HepG2 (cell line): ENCODE results near the gene FANCE. TPM values are rescaled to one million over a fixed set of nuclear protein-coding genes. Genes with fewer than 3 reads are reported as not detected.
A peak's percentile ranks its signal among the peaks of the same experiment; 100 is the strongest.

Experiments used
- GATAD1 ChIP-seq: IDR thresholded peaks from 2 replicates; pipeline ENCODE4 v1.6.1; 2016; ENCODE audit warnings: missing genetic modification reagents, missing compliant biosample characterization
- HDAC6 ChIP-seq: fragments of 200-600 bp; sonication (generic); IDR thresholded peaks from 2 replicates; pipeline ENCODE4 v1.7.0; 2017; ENCODE audit warnings: mild to moderate bottlenecking, antibody characterized with exemption, low read length, low read depth
- MIER3 ChIP-seq: IDR thresholded peaks from 2 replicates; pipeline ENCODE4 v1.6.1; 2016; ENCODE audit warnings: missing compliant biosample characterization, borderline replicate concordance
- PHF21A ChIP-seq: sonication (generic); formaldehyde crosslinking; IDR thresholded peaks from 2 replicates; pipeline ENCODE4 v1.5.0; 2020; ENCODE audit warnings: mild to moderate bottlenecking, missing genetic modification reagents
- RBM39 ChIP-seq: fragments of 200-400 bp; formaldehyde crosslinking; IDR thresholded peaks from one replicate; pipeline ENCODE4 v1.6.1; 2018; ENCODE audit warnings: antibody characterized with exemption, mild to moderate bottlenecking, low read depth, low read length; ENCODE audit not compliant: poor library complexity, severe bottlenecking
- RXRA ChIP-seq: sonication (generic); formaldehyde crosslinking; IDR thresholded peaks from 2 replicates; pipeline ENCODE4 v1.5.1; 2020; ENCODE audit warnings: missing genetic modification reagents
- SKIL ChIP-seq: sonication (generic); formaldehyde crosslinking; IDR thresholded peaks from 2 replicates; pipeline ENCODE4 v1.8.0; 2022; ENCODE audit warnings: missing genetic modification reagents, mild to moderate bottlenecking, moderate library complexity, borderline replicate concordance
- SP1 ChIP-seq, 2 experiments: fragments of 450-650 bp in 1 of 2; sonication (generic) in 1 of 2; formaldehyde crosslinking in 1 of 2; IDR thresholded peaks; 2 replicates each; pipeline versions ENCODE4 v1.4.0 to v1.6.1; 2016 to 2020; ENCODE audit warnings: missing genetic modification reagents in 1 of 2
- TOE1 ChIP-seq: sonication (generic); formaldehyde crosslinking; IDR thresholded peaks from 2 replicates; pipeline ENCODE4 v1.4.0; 2020; ENCODE audit warnings: mild to moderate bottlenecking, missing genetic modification reagents
- UBTF ChIP-seq: sonication (generic); formaldehyde crosslinking; IDR thresholded peaks from 2 replicates; pipeline ENCODE4 v1.4.0; 2020; ENCODE audit warnings: mild to moderate bottlenecking, missing genetic modification reagents
- XRCC5 ChIP-seq: fragments of 200-400 bp; formaldehyde crosslinking; optimal IDR thresholded peaks from 2 replicates; pipeline ENCODE3; 2017; ENCODE audit warnings: mild to moderate bottlenecking, low read length
- ZNF317 ChIP-seq: sonication (generic); formaldehyde crosslinking; IDR thresholded peaks from 2 replicates; pipeline ENCODE4 v1.5.0; 2020; ENCODE audit warnings: mild to moderate bottlenecking, missing genetic modification reagents
- ZNF329 ChIP-seq: sonication (generic); formaldehyde crosslinking; IDR thresholded peaks from 2 replicates; pipeline ENCODE4 v1.9.0; 2021; ENCODE audit warnings: low read depth, mild to moderate bottlenecking, missing genetic modification reagents
- ZNF562 ChIP-seq: sonication (generic); formaldehyde crosslinking; IDR thresholded peaks from 2 replicates; pipeline ENCODE4 v1.8.0; 2022; ENCODE audit warnings: missing genetic modification reagents, borderline replicate concordance
- ZNF572 ChIP-seq: sonication (generic); formaldehyde crosslinking; IDR thresholded peaks from 2 replicates; pipeline ENCODE4 v1.5.1; 2020; ENCODE audit warnings: mild to moderate bottlenecking, missing genetic modification reagents
- polyA plus RNA-seq, 8 experiments: library from polyadenylated mRNA; depleted of rRNA in 3 of 8; stranded (reverse) in 7 of 8; unstranded in 1 of 8; fragments of >200 nt; fragmentation: Illumina TruSeq in 4 of 8; extraction: Trizol in 4 of 8; gene quantifications; 2 replicates each; pipeline versions ENCODE4 v1.2.1 to v1.2.3, GENCODE V29; 2011 to 2016; ENCODE audit warnings: low read depth in 4 of 8, missing spikeins in 1 of 8, mixed read lengths in 1 of 8; ENCODE audit not compliant: insufficient read depth in 1 of 8
- total RNA-seq, 5 experiments: library from RNA; depleted of rRNA; stranded (reverse); fragments of >200 nt; fragmentation: Illumina TruSeq; extraction: Trizol; gene quantifications; 2 replicates each; pipeline ENCODE4 v1.2.3, GENCODE V29; 2016; ENCODE audit warnings: low read depth in 1 of 5
- TF ChIP-seq, protein P1 (sequence below): sonication (generic); formaldehyde crosslinking; IDR thresholded peaks from 2 replicates; pipeline ENCODE4 v1.5.0; 2020; ENCODE audit warnings: mild to moderate bottlenecking, missing genetic modification reagents, borderline replicate concordance
- TF ChIP-seq, protein P2 (sequence below): IDR thresholded peaks from 2 replicates; pipeline ENCODE4 v1.6.1; 2012; ENCODE audit warnings: inconsistent platforms

The FANCE gene
- total and polyA plus RNA-seq, 2 of the 13 experiments (the other 11 are each of a cell fraction or from before 2014, with no cell fraction given) = 7.1 to 11.2 TPM

- TF ChIP-seq, protein P1, sequence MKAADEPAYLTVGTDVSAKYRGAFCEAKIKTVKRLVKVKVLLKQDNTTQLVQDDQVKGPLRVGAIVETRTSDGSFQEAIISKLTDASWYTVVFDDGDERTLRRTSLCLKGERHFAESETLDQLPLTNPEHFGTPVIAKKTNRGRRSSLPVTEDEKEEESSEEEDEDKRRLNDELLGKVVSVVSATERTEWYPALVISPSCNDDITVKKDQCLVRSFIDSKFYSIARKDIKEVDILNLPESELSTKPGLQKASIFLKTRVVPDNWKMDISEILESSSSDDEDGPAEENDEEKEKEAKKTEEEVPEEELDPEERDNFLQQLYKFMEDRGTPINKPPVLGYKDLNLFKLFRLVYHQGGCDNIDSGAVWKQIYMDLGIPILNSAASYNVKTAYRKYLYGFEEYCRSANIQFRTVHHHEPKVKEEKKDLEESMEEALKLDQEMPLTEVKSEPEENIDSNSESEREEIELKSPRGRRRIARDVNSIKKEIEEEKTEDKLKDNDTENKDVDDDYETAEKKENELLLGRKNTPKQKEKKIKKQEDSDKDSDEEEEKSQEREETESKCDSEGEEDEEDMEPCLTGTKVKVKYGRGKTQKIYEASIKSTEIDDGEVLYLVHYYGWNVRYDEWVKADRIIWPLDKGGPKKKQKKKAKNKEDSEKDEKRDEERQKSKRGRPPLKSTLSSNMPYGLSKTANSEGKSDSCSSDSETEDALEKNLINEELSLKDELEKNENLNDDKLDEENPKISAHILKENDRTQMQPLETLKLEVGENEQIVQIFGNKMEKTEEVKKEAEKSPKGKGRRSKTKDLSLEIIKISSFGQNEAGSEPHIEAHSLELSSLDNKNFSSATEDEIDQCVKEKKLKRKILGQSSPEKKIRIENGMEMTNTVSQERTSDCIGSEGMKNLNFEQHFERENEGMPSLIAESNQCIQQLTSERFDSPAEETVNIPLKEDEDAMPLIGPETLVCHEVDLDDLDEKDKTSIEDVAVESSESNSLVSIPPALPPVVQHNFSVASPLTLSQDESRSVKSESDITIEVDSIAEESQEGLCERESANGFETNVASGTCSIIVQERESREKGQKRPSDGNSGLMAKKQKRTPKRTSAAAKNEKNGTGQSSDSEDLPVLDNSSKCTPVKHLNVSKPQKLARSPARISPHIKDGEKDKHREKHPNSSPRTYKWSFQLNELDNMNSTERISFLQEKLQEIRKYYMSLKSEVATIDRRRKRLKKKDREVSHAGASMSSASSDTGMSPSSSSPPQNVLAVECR (CRISPR knock-in tag) = peak; percentile 81; the same call in 1 of the 2 replicates
- TF ChIP-seq ZNF317 (CRISPR knock-in tag) = no peak
- no peak for TF ChIP-seq ZNF562 (CRISPR knock-in tag)
- TF ChIP-seq PHF21A (CRISPR knock-in tag) = peak; percentile 6; the same call in 1 of the 2 replicates
- no peak for TF ChIP-seq HDAC6
- TF ChIP-seq XRCC5 = peak; percentile 17
- TF ChIP-seq ZNF572 (CRISPR knock-in tag) = no peak
- no peak for TF ChIP-seq ZNF329 (CRISPR knock-in tag)
- TF ChIP-seq, protein P2, sequence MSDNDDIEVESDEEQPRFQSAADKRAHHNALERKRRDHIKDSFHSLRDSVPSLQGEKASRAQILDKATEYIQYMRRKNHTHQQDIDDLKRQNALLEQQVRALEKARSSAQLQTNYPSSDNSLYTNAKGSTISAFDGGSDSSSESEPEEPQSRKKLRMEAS = peak; percentile 68
- peak; percentile 23 for TF ChIP-seq RBM39
- TF ChIP-seq SKIL (CRISPR knock-in tag) = no peak
- TF ChIP-seq UBTF (CRISPR knock-in tag) = peak; percentile 98
- TF ChIP-seq GATAD1 (CRISPR knock-in tag) = peak; percentile 24; the same call in 1 of the 2 replicates
- no peak for TF ChIP-seq SP1 (IDR thresholded peaks at IDR 0.05)
- no peak for TF ChIP-seq SP1 (CRISPR knock-in tag; IDR thresholded peaks at IDR 0.05)
- no peak for TF ChIP-seq MIER3
- TF ChIP-seq RXRA (CRISPR knock-in tag) = peak; percentile 11; the same call in 1 of the 2 replicates
- no peak for TF ChIP-seq TOE1 (CRISPR knock-in tag)
These were observed 44.1 kb downstream of the FANCE start (continued) for GRCh38 chr6:35496036-35496840.
